IPS DF 6.9 (cell line): ENCODE results near the gene TAC3.
"Not testable (repeated sequence)": the region's sequence is repeated elsewhere in the genome, so short reads cannot be mapped to it uniquely, and the experiment has no call there.

Experiments
- DNase-seq: peaks from one replicate; pipeline ENCODE4 v3.0.0-alpha.2; 2013; ENCODE audit warnings: low read depth, low spot score
- H3K27ac ChIP-seq: one replicate; pipeline ENCODE4 v1.5.1; 2013; ENCODE audit warnings: low read length, control low read depth
- H3K27me3 ChIP-seq: 2 replicates; pipeline ENCODE4 v1.6.1; 2013; ENCODE audit warnings: mild to moderate bottlenecking, low read length; ENCODE audit not compliant: control insufficient read depth, insufficient read depth
- H3K36me3 ChIP-seq: 2 replicates; pipeline ENCODE4 v1.6.1; 2013; ENCODE audit warnings: low read length; ENCODE audit not compliant: control insufficient read depth, insufficient read depth
- H3K4me1 ChIP-seq: 2 replicates; pipeline ENCODE4 v1.6.1; 2013; ENCODE audit warnings: low read length; ENCODE audit not compliant: control insufficient read depth, insufficient read depth
- H3K4me3 ChIP-seq: 2 replicates; pipeline ENCODE4 v1.5.1; 2013; ENCODE audit warnings: mild to moderate bottlenecking, low read length
- H3K9me3 ChIP-seq: 2 replicates; pipeline ENCODE4 v1.6.1; 2013; ENCODE audit warnings: low read length, inconsistent platforms; ENCODE audit not compliant: control insufficient read depth, insufficient read depth
- WGBS: extraction: QIAGEN DNeasy Blood & Tissue Kit; methylation state at CpG from one replicate; pipeline ENCODE4 v1.1.7; 2013; ENCODE audit warnings: mixed read lengths, missing lambda C conversion rate; ENCODE audit not compliant: insufficient read length, insufficient coverage; 5-methylcytosine and 5-hydroxymethylcytosine counted together

TAC3 gene

GRCh38 chr12:56994231-56994746 lies 22.0 kb downstream of the TAC3 start:
- no peak overlapping the region for H3K4me3 ChIP-seq
- no CpG with 5 or more reads among the region's 10 CpGs for WGBS
- H3K36me3 ChIP-seq = no peaks in the 10 kb centered on the region
- no peaks in the 10 kb centered on the region for H3K27me3 ChIP-seq
- DNase-seq = no peak
- no peaks in the 10 kb centered on the region for H3K9me3 ChIP-seq
- no peaks in the 10 kb centered on the region for H3K4me1 ChIP-seq
- H3K27ac ChIP-seq = no peak overlapping the region

DNA sequence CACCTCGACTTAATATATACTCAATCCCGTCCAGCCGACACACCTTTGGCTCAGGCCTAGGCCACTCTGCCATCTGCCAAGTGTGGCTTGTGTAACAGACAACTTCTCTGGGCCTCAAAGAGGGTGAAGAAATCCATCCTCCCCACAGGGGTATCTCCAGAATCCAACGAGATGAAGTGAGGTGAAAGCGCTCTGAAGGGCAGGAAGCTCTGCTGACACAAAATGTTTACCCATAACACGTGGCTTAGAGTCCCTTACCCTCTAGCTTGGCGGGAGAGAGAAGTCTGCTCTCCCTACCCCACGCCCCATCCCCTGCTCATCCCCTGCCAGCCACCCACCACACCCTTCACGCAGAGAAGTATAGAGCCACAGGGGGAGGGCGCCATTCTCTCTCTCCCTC lies 23.0 kb downstream of the TAC3 start:
- WGBS = no CpG with 5 or more reads among the region's 10 CpGs

GRCh38 chr12:56991319-56992246 lies 24.7 kb downstream of the TAC3 start:
- no CpG with 5 or more reads among the region's 8 CpGs for WGBS
- no peak for DNase-seq
- Histone ChIP-seq H3K4me3 (no peak overlapping the region), H3K27ac (no peak overlapping the region), H3K9me3 (no peaks in the 10 kb centered on the region), H3K27me3 (no peaks in the 10 kb centered on the region), H3K4me1 (peaks cover 1% of the 10 kb centered on the region; the same call in 1 of the 2 replicates), H3K36me3 (no peaks in the 10 kb centered on the region)

More for the DNA sequence above, 23.0 kb downstream of the TAC3 start:
- Histone ChIP-seq H3K4me1 (no peaks in the 10 kb centered on the region), H3K4me3 (no peak overlapping the region), H3K27ac (no peak overlapping the region), H3K27me3 (no peaks in the 10 kb centered on the region), H3K36me3 (no peaks in the 10 kb centered on the region), H3K9me3 (no peaks in the 10 kb centered on the region)
- no peak for DNase-seq

DNA sequence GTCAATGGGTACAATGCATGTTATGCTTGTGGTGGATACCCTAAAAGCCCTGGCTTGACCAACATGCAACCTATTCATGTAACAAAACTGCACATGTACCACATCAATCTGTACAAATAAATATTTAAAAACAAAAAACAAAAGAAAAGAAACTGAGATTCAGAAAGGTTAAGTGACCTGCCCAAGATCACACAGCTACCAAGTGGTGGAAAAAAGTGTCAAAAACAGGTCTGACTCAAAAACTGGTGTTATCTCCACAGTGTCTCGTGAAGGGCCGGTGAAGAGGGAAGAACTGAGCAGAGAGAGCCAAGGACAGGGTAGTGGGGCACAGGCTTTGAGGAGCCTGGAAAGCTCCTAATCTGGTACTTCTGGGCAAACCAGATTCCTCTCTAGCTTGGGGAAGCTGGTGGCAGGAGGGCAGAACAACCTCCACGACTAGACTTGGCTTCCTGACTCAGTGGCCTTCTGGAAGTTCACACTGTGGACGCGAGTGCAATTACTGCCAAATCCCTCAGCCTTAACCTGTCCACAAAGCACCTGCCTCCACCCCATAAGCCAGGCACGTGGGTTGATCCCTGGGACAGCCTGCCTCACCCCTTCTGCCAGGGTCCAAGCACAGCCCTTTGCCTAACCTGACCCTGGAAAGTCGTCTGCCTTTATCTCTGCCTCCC lies 25.5 kb downstream of the TAC3 start:
- Histone ChIP-seq H3K27ac (no peak overlapping the region), H3K4me3 (no peak overlapping the region), H3K4me1 (peaks cover 1% of the 10 kb centered on the region; the same call in 1 of the 2 replicates), H3K36me3 (no peaks in the 10 kb centered on the region), H3K27me3 (no peaks in the 10 kb centered on the region), H3K9me3 (no peaks in the 10 kb centered on the region)
- no CpG with 5 or more reads among the region's 7 CpGs for WGBS
- no peak for DNase-seq

DNA sequence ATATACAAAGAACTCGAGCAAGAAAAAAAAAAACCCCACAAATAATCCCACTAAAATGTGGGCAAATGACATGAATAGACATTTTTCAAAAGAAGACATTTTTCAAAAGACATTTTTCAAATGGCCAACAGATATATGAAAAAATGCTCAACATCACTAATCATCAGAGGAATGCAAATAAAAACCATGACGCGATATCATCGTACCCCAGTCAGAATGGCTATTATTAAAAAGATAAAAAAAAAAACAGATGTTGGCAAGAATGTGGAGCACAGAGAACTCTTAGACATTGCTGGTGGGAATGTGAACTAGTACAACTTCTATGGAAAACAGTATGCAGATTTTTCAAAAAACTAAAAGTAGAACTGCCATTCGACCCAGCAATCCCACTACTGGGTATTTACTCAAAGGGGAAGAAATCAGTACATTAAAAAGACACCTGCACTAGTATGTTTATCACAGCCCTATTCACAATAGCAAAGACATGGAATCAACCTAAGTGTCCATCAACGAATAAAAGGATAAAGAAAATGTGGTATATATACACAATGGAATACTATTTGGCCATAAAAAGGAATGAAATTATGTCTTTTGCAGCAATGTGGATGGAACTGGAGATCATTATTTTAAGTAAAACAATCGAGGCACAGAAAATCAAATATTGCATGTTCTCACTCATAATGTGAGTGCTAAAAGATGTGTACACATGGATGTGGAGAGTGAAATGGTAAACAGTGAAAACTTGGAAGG lies 26.3 kb downstream of the TAC3 start:
- no CpG with 5 or more reads among the region's 7 CpGs for WGBS
- no peak overlapping the region for H3K27ac ChIP-seq
- H3K27me3 ChIP-seq = no peaks in the 10 kb centered on the region
- no peaks in the 10 kb centered on the region for H3K36me3 ChIP-seq
- peaks cover 1% of the 10 kb centered on the region; the same call in 1 of the 2 replicates for H3K4me1 ChIP-seq
- H3K4me3 ChIP-seq = no peak overlapping the region
- no peaks in the 10 kb centered on the region for H3K9me3 ChIP-seq
- DNase-seq = no peak

- Histone ChIP-seq H3K4me3 (no peak overlapping the region), H3K9me3 (no peaks in the 10 kb centered on the region), H3K36me3 (no peaks in the 10 kb centered on the region), H3K4me1 (peaks cover 1% of the 10 kb centered on the region; the same call in 1 of the 2 replicates), H3K27ac (no peak overlapping the region), H3K27me3 (no peaks in the 10 kb centered on the region)
- WGBS = no CpG with 5 or more reads among the region's 5 CpGs
- DNase-seq = no peak
Observed at GRCh38 chr12:56988207-56988739, 28.1 kb downstream of the TAC3 start.

- WGBS = no CpG with 5 or more reads among the region's 11 CpGs
Observed at GRCh38 chr12:56987551-56988053, 28.7 kb downstream of the TAC3 start.

DNA sequence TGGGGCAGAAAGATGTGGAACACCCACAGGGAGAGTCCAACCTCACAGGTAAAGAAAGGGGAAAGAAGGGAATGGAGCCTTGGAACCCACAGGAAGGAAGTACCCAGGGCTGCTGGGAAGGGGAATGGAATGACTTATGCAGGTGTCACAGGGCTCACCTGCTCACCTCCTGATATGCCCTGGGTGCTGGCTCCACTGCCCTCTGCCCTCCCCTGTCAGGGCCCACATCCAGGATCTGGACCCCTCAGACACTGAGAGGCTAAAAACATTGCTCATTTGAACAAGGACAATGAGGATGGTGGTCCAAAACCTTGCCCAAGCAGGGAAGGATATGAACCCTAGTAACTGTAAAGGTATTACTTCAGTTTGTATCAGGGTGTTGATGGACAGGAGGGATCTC lies 29.3 kb downstream of the TAC3 start:
- Histone ChIP-seq H3K36me3 (no peaks in the 10 kb centered on the region), H3K27me3 (no peaks in the 10 kb centered on the region), H3K4me1 (peaks cover 1% of the 10 kb centered on the region; the same call in 1 of the 2 replicates), H3K9me3 (no peaks in the 10 kb centered on the region), H3K27ac (no peak overlapping the region), H3K4me3 (no peak overlapping the region)
- DNase-seq = no peak

More at GRCh38 chr12:56987551-56988053, 28.7 kb downstream of the TAC3 start:
- H3K27me3 ChIP-seq = no peaks in the 10 kb centered on the region
- no peak for DNase-seq
- H3K4me1 ChIP-seq = peaks cover 1% of the 10 kb centered on the region; the same call in 1 of the 2 replicates
- H3K4me3 ChIP-seq = no peak overlapping the region
- H3K27ac ChIP-seq = no peak overlapping the region
- no peaks in the 10 kb centered on the region for H3K9me3 ChIP-seq
- H3K36me3 ChIP-seq = no peaks in the 10 kb centered on the region

DNA sequence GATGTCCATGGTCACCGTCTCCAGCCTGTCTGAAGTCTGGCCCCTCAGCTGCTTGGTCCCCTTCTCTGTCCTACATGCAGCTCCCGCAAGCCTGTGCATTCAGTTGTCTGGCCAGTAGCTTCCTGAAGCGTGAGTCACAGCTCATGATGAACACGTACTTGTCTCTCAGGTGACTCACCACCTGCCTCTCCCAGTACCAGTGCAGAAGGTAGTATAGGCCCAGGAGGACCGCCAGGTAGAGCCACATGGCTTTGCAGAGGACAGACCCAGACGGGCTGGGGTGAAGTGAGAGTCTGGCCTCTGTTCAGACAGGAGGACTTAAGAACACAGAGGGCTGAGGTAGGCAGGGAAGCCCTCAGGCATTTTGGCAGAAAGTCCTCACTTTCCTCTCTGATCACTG lies 30.6 kb downstream of the TAC3 start:
- H3K9me3 ChIP-seq, H3K4me3 ChIP-seq, H3K27ac ChIP-seq, DNase-seq, H3K4me1 ChIP-seq, H3K36me3 ChIP-seq, H3K27me3 ChIP-seq: not testable (repeated sequence)
- WGBS = no CpG with 5 or more reads among the region's 6 CpGs

DNA sequence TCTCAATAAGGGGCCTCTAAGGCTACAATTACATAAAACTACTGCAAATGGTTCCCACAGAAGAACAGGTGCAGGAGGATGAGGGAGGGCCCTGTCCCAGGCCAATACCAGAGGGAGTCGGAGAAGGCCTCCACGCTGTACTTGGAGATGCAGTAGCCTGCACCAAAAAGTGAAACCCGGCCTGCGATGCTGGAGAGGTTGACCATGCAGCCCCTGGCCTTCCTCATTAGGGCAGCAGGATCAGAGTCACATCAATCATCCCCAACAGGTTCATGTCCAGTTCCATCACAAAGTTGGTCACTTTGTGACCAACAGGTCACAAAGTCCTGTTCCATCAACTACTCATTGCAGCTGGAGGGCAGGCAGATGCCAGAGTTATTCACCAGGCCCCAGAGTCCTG lies 32.9 kb downstream of the TAC3 start:
- Histone ChIP-seq H3K27ac (no peak overlapping the region), H3K4me3 (no peak overlapping the region), H3K36me3 (no peaks in the 10 kb centered on the region), H3K4me1 (peaks cover 1% of the 10 kb centered on the region; the same call in 1 of the 2 replicates), H3K9me3 (no peaks in the 10 kb centered on the region), H3K27me3 (no peaks in the 10 kb centered on the region)
- DNase-seq = no peak
- no CpG with 5 or more reads among the region's 4 CpGs for WGBS
